HFF-Myc (cell line): ENCODE results near the gene STARD13.
"Not testable (repeated sequence)": the region's sequence is repeated elsewhere in the genome, so short reads cannot be mapped to it uniquely, and the experiment has no call there.

Experiments
- DNase-seq: peaks from one replicate; pipeline ENCODE4 v3.0.0-alpha.2; 2011; ENCODE audit warnings: low read depth; ENCODE audit errors: extremely low read depth
- H3K4me3 ChIP-seq: replicated peaks from 2 replicates; pipeline ENCODE4 v1.5.1; 2011; ENCODE audit warnings: low read depth, mild to moderate bottlenecking, control low read depth, low read length
- CTCF ChIP-seq: IDR thresholded peaks from 2 replicates; pipeline ENCODE4 v1.5.1; 2012; ENCODE audit warnings: mild to moderate bottlenecking, low read depth, low read length, control low read depth; ENCODE audit errors: missing control alignments

The STARD13 gene

DNA sequence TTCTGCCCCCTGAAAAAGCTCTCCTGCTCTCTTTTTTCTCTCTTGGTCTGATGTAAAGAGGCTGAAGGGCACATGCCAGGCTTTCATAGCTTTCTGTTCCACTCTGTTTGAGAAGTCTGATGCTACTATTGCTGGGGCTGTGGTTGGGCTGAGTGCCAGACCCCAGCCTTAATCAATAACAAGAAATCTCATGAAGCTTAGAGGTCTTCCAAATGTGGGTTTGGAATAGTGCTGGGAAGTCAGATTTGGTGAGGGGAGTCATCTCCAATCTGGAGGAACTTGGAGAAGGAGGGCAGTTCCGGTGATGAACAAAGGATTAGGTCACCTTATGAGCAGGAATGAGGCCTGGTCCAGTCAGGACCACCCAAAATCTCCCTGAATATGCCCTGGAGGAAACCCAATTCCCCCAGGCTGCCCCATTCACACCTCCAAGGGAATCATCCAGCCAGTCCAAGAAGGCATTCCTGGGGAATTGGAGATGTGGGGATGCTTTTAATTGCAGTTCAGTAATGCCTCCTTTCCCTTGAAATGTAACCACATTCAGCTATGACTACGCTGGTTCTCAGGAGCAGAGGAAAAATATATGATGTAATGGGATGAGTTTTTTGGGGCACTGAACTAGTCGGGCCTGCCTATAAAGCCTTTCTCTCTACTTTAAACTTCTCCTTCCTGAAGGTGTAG lies 102.0 kb downstream of the STARD13 start:
- no peak for TF ChIP-seq CTCF
- DNase-seq: no peak
- no peak overlapping the region for H3K4me3 ChIP-seq

DNA sequence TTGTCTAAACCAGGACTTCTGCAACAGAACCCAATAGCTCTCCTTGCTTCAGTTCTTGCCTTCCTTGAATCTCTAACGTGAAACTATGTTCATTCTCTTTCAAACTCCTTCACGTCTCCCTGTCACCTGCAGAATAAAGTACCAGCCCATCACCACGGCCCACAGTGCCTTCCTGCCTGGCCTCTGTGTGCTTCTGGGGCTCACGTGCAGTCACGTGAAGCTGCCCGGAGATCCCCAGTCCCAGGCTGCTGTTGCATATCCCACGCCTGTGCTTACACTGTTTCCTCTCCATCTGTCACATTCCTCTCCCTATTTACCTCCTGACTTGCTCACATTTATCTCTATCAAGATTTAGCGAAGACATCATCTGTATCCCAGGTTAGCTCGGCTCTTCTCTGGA lies 102.8 kb downstream of the STARD13 start:
- no peak for DNase-seq
- H3K4me3 ChIP-seq: no peak overlapping the region

GRCh38 chr13:33181264-33181663 lies 104.3 kb downstream of the STARD13 start:
- H3K4me3 ChIP-seq: no peak overlapping the region
- DNase-seq: no peak
- no peak for TF ChIP-seq CTCF

More for the DNA sequence above, 102.8 kb downstream of the STARD13 start:
- TF ChIP-seq CTCF: no peak

DNA sequence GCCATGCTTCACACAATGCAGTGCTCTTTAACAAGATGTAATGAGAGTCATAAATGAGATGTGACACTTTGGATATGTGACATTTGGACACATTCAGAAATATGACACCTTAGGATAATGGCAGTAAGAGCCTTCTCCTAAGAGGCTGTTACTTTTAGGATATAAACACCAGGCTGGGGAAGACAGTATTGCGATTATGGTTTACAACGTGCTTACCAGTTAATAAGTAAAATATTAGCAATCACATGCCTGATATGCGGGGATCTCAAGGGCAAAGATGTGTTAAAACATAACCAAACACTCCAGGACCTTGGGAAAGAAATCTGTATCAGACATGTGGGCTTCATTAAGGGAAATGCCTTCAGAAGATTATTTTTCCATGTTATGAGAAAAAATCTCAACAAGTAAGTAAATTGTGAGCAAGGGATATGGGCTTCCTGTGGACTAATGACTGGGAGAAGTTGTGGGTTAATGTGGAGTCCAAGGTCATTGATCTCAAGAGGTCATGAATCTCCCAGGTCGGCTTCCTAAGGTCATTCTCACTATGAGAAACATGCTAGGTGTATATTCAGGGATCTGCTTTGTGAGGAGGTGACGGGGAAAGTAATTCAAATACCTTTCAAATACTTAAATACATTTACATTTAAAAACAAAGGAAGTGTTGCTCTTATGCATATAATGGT lies 105.3 kb downstream of the STARD13 start:
- no peak for TF ChIP-seq CTCF
- no peak for DNase-seq
- H3K4me3 ChIP-seq: no peak overlapping the region

GRCh38 chr13:33179463-33179862 lies 106.1 kb downstream of the STARD13 start:
- H3K4me3 ChIP-seq: no peak overlapping the region
- no peak for DNase-seq
- TF ChIP-seq CTCF: no peak

DNA sequence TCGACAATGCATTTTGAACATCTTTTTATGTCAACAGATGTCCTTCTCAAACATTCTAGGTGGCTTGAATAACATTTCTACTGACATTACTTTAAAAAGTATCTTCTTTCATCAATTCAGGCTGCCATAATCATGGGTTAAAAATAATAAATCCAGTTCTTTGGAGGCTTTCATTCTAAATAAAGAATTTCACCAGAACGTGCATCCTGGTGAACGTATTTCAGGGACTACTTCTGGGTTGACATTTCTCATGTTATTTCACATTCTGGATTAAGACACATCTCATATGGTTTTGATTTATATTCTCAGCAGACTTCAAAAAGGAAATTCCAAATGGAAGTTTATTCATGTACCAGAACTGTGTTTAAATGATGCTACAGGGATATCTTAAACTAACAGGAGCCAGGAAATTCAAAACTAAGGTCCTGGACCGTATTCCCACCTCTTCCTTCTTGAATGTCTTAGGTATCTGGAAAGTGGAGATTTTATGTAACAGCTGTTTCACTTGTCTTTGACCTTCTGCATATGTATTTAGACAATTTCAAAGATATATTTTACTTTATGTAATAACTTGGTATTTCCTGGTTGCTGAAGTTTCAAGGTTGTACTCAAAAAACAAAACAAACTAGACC lies 107.2 kb downstream of the STARD13 start:
- DNase-seq: no peak
- H3K4me3 ChIP-seq: no peak overlapping the region
- no peak for TF ChIP-seq CTCF

DNA sequence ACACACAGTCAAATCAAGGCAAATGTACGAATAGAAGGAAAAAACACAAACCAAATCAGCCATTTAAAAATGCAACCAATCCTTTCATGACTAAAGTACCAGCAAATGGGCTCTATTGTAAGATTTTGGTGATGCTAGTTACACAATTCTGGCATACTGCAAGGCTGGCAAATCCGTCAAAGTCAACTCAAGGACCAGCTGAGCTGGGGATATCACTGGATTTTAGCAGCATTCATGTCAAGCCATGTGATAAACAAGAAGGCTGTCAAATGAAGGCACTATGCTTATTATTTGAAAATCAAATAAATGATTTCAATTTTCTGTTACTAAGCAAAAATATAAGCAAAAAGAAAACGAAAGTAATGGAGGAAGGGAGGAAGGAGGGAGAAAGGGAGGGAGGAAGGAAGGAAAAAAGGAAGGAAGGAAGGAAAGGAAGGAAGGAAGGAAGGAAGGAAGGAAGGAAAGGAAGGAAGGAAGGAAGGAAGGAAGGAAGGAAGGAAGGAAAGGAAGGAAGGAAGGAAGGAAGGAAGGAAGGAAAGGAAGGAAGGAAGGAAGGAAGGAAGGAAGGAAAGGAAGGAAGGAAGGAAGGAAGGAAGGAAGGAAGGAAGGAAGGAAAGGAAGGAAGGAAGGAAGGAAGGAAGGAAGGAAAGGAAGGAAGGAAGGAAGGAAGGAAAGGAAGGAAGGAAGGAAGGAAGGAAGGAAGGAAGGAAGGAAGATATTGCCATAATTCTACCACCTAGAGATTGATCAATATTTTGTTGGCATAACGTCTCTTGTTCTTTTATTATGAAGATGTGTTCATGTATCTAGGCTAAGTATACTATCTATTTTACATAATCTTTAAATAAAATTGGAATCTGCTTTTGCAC lies 108.0 kb downstream of the STARD13 start:
- not testable (repeated sequence) for DNase-seq, H3K4me3 ChIP-seq
